Endodermal cell (in vitro differentiated cells): ENCODE results near the gene RASGEF1C. TPM values are rescaled to one million over a fixed set of nuclear protein-coding genes. Genes with fewer than 3 reads are reported as not detected.
A peak's percentile ranks its signal among the peaks of the same experiment; 100 is the strongest.

ENCODE experiments used
- DNase-seq: peaks from one replicate; pipeline ENCODE4 v3.0.0-alpha.2; 2017
- H3K27ac ChIP-seq: 2 replicates; pipeline ENCODE4 v1.5.1; 2013; ENCODE audit warnings: mild to moderate bottlenecking, low read depth, low read length, moderate library complexity
- H3K27me3 ChIP-seq: 2 replicates; pipeline ENCODE4 v1.6.1; 2013; ENCODE audit warnings: mild to moderate bottlenecking, low read length, moderate library complexity; ENCODE audit not compliant: insufficient read depth, control insufficient read depth, poor library complexity, severe bottlenecking
- H3K36me3 ChIP-seq: 2 replicates; pipeline ENCODE4 v1.7.0; 2013; ENCODE audit warnings: mild to moderate bottlenecking, low read length, moderate library complexity; ENCODE audit not compliant: control insufficient read depth, insufficient read depth
- H3K4me1 ChIP-seq: one replicate; pipeline ENCODE4 v1.7.0; 2013; ENCODE audit warnings: low read length; ENCODE audit not compliant: control insufficient read depth, insufficient read depth
- H3K4me3 ChIP-seq: 2 replicates; pipeline ENCODE4 v1.5.1; 2013; ENCODE audit warnings: mild to moderate bottlenecking, low read length, moderate library complexity
- H3K9ac ChIP-seq: 2 replicates; pipeline ENCODE4 v1.6.1; 2013; ENCODE audit warnings: mild to moderate bottlenecking, low read length, moderate library complexity; ENCODE audit not compliant: poor library complexity, severe bottlenecking; ENCODE audit errors: extremely low read depth
- H3K9me3 ChIP-seq: 2 replicates; pipeline ENCODE4 v1.6.1; 2013; ENCODE audit warnings: mild to moderate bottlenecking, low read length, moderate library complexity; ENCODE audit not compliant: control insufficient read depth
- H3K27ac Mint-ChIP-seq: 2 replicates; pipeline ENCODE4 v1.8.0; 2020; ENCODE audit warnings: mixed read lengths
- H3K27me3 Mint-ChIP-seq: 2 replicates; pipeline ENCODE4 v1.8.0; 2021; ENCODE audit warnings: mild to moderate bottlenecking, mixed read lengths; ENCODE audit not compliant: insufficient read depth
- H3K36me3 Mint-ChIP-seq: 2 replicates; pipeline ENCODE4 v1.8.0; 2020; ENCODE audit warnings: low read depth, mixed read lengths
- H3K4me1 Mint-ChIP-seq: 2 replicates; pipeline ENCODE4 v1.8.0; 2020; ENCODE audit warnings: mixed read lengths
- H3K4me3 Mint-ChIP-seq: 2 replicates; pipeline ENCODE4 v1.8.0; 2020; ENCODE audit warnings: mild to moderate bottlenecking, moderate library complexity, mixed read lengths
- H3K9me3 Mint-ChIP-seq: 2 replicates; pipeline ENCODE4 v1.8.0; 2020; ENCODE audit warnings: mild to moderate bottlenecking, mixed read lengths
- CTCF ChIP-seq: fragments of 200-600 bp; sonication (generic); conservative IDR thresholded peaks from 2 replicates; pipeline ENCODE4 v1.5.0; 2021; ENCODE audit warnings: antibody characterized with exemption, mild to moderate bottlenecking
- WGBS, 2 experiments: methylation state at CpG; one replicate each; pipeline versions ENCODE4 v1.1.5 to v1.1.7; 2013; ENCODE audit warnings: missing lambda C conversion rate in 2 of 2, mixed read lengths in 1 of 2; ENCODE audit not compliant: insufficient coverage in 1 of 2, insufficient read length in 1 of 2; 5-methylcytosine and 5-hydroxymethylcytosine counted together
- total RNA-seq, 2 donors: library from RNA; stranded (reverse); fragmentation: NEBNext Ultra II Directional in 1 of 2; extraction: Animal tissue kit (Norgen Biotek cat#: 25700) in 1 of 2; gene quantifications; 2 replicates in 1 of 2; 3 replicates in 1 of 2; pipeline ENCODE4 v1.2.1, GENCODE V29; 2021

RASGEF1C gene
- total RNA-seq, 2 donors from 2014 or later: 0.62 to 0.75 TPM

GRCh38 chr5:180213256-180213600 is 4.2 kb upstream of the RASGEF1C start:
- Histone ChIP-seq H3K9ac (no peak overlapping the region), H3K36me3 (no peaks in the 10 kb centered on the region), H3K9me3 (no peaks in the 10 kb centered on the region), H3K4me1 (no peaks in the 10 kb centered on the region), H3K4me3 (no peak overlapping the region), H3K27me3 (peaks cover 3% of the 10 kb centered on the region), H3K27ac (no peak overlapping the region)
- H3K36me3 Mint-ChIP-seq: no peaks in the 10 kb centered on the region
- 85 to 100% methylated on average over 3 to 4 of the region's 4 CpGs for WGBS, 2 experiments
- no peak overlapping the region for H3K4me3 Mint-ChIP-seq
- H3K4me1 Mint-ChIP-seq: peaks cover 3% of the 10 kb centered on the region
- H3K27ac Mint-ChIP-seq: no peak overlapping the region
- DNase-seq: no peak
- peaks cover 10% of the 10 kb centered on the region for H3K9me3 Mint-ChIP-seq
- no peak for TF ChIP-seq CTCF
- peaks cover 26% of the 10 kb centered on the region for H3K27me3 Mint-ChIP-seq

- peak; percentile 36 for DNase-seq
- WGBS, 2 experiments: 85 to 89% methylated on average over 14 to 19 of the region's 19 CpGs
- TF ChIP-seq CTCF: no peak
- no peaks in the 10 kb centered on the region for H3K9me3 ChIP-seq
- H3K27ac ChIP-seq: no peak overlapping the region
- Mint-ChIP-seq H3K9me3 (peaks cover 5% of the 10 kb centered on the region), H3K27me3 (peaks cover 32% of the 10 kb centered on the region), H3K36me3 (no peaks in the 10 kb centered on the region), H3K4me1 (peaks cover 8% of the 10 kb centered on the region), H3K4me3 (no peak overlapping the region), H3K27ac (no peak overlapping the region)
- no peaks in the 10 kb centered on the region for H3K4me1 ChIP-seq
- H3K27me3 ChIP-seq: peaks cover 9% of the 10 kb centered on the region
- H3K36me3 ChIP-seq: no peaks in the 10 kb centered on the region
- H3K4me3 ChIP-seq: no peak overlapping the region
- no peak overlapping the region for H3K9ac ChIP-seq
These were observed 3.6 kb upstream of the RASGEF1C start for GRCh38 chr5:180212363-180213255.

GRCh38 chr5:180211761-180212035 is 2.7 kb upstream of the RASGEF1C start:
- peak; percentile 34 for DNase-seq
- no peaks in the 10 kb centered on the region for H3K9me3 ChIP-seq
- Mint-ChIP-seq H3K4me3 (no peak overlapping the region), H3K4me1 (peaks cover 9% of the 10 kb centered on the region), H3K9me3 (peaks cover 2% of the 10 kb centered on the region), H3K27ac (no peak overlapping the region), H3K27me3 (peaks cover 39% of the 10 kb centered on the region), H3K36me3 (no peaks in the 10 kb centered on the region)
- 78% methylated on average over 4 of the region's 4 CpGs; no CpG with 5 or more reads in 1 of the 2 experiments for WGBS, 2 experiments
- H3K27me3 ChIP-seq: peaks cover 9% of the 10 kb centered on the region
- no peaks in the 10 kb centered on the region for H3K4me1 ChIP-seq
- no peak overlapping the region for H3K9ac ChIP-seq
- no peak overlapping the region for H3K27ac ChIP-seq
- no peak overlapping the region for H3K4me3 ChIP-seq
- no peaks in the 10 kb centered on the region for H3K36me3 ChIP-seq
- no peak for TF ChIP-seq CTCF
